Hepatocyte (in vitro differentiated cells): Measurements from ENCODE around the gene PIK3R5. TPM values are rescaled to one million over a fixed set of nuclear protein-coding genes. Genes with fewer than 3 reads are reported as not detected.

Experiments
- DNase-seq: peaks from one replicate; pipeline ENCODE4 v3.0.0-alpha.2; 2016; ENCODE audit warnings: low spot score
- H2AFZ ChIP-seq: fragments of 200-600 bp; sonication (generic); 2 replicates; pipeline ENCODE4 v1.6.0; 2016; ENCODE audit warnings: antibody characterized with exemption, mild to moderate bottlenecking
- H3K27ac ChIP-seq: fragments of 200-600 bp; sonication (generic); 2 replicates; pipeline ENCODE4 v1.5.1; 2016; ENCODE audit warnings: mild to moderate bottlenecking
- H3K27me3 ChIP-seq: fragments of 200-600 bp; sonication (generic); 2 replicates; pipeline ENCODE4 v1.6.1; 2016
- H3K36me3 ChIP-seq: fragments of 200-600 bp; sonication (generic); replicated peaks from 2 replicates; pipeline ENCODE4 v1.5.1; 2016; ENCODE audit warnings: low read depth; ENCODE audit not compliant: insufficient read depth
- H3K4me1 ChIP-seq: fragments of 200-600 bp; sonication (generic); 2 replicates; pipeline ENCODE4 v1.5.1; 2016; ENCODE audit warnings: mild to moderate bottlenecking, moderate library complexity; ENCODE audit not compliant: insufficient read depth
- H3K4me2 ChIP-seq: fragments of 200-600 bp; sonication (generic); 2 replicates; pipeline ENCODE4 v1.6.0; 2016
- H3K4me3 ChIP-seq: fragments of 200-600 bp; sonication (generic); 2 replicates; pipeline ENCODE4 v1.5.1; 2016; ENCODE audit warnings: mild to moderate bottlenecking
- H3K79me2 ChIP-seq: fragments of 200-600 bp; sonication (generic); 2 replicates; pipeline ENCODE4 v1.6.0; 2017; ENCODE audit warnings: mild to moderate bottlenecking
- H3K9me2 ChIP-seq: fragments of 200-600 bp; sonication (generic); replicated peaks from 2 replicates; pipeline ENCODE4 v1.6.0; 2017; ENCODE audit warnings: mild to moderate bottlenecking; ENCODE audit not compliant: insufficient read depth
- H3K9me3 ChIP-seq: fragments of 200-600 bp; sonication (generic); 2 replicates; pipeline ENCODE4 v1.5.1; 2016; ENCODE audit warnings: low read depth, mild to moderate bottlenecking
- H4K20me1 ChIP-seq: fragments of 200-600 bp; sonication (generic); 2 replicates; pipeline ENCODE4 v1.6.0; 2016; ENCODE audit warnings: mild to moderate bottlenecking; ENCODE audit not compliant: insufficient read depth, poor library complexity, severe bottlenecking
- CTCF ChIP-seq: fragments of 200-600 bp; sonication (generic); IDR thresholded peaks from 2 replicates; pipeline ENCODE4 v1.5.1; 2016; ENCODE audit warnings: antibody characterized with exemption, mild to moderate bottlenecking; ENCODE audit not compliant: poor library complexity
- EZH2 ChIP-seq: fragments of 200-600 bp; sonication (generic); IDR thresholded peaks from 2 replicates; pipeline ENCODE4 v1.6.1; 2016; ENCODE audit warnings: antibody characterized with exemption, mild to moderate bottlenecking, borderline replicate concordance
- EZH2phosphoT487 ChIP-seq: fragments of 200-600 bp; sonication (generic); IDR thresholded peaks from one replicate; pipeline ENCODE4 v1.6.1; 2018; ENCODE audit warnings: antibody characterized with exemption, mild to moderate bottlenecking, low read depth, moderate library complexity; ENCODE audit not compliant: unreplicated experiment, severe bottlenecking
- WGBS: methylation state at CpG from one replicate; pipeline ENCODE4 v1.1.6; 2016; ENCODE audit warnings: low lambda C conversion rate; ENCODE audit errors: missing lambda C conversion rate; 5-methylcytosine and 5-hydroxymethylcytosine counted together
- polyA plus RNA-seq: library from polyadenylated mRNA; unstranded; fragments of >200 nt; fragmentation: Nextera tagmentation; extraction: Ambion mirVana; gene quantifications from 2 replicates; pipeline ENCODE4 v1.2.1, GENCODE V29; 2016
- total RNA-seq: library from RNA; depleted of rRNA; stranded (reverse); fragments of >200 nt; gene quantifications from 2 replicates; pipeline ENCODE4 v1.2.3, GENCODE V29; 2014

The PIK3R5 gene
- total and polyA plus RNA-seq, 2 experiments from 2014 or later, result 2.6 TPM; not detected in 1

- Histone ChIP-seq H3K27me3 (peaks cover 13% of the 10 kb centered on the region), H3K36me3 (no peaks in the 10 kb centered on the region), H3K4me2 (no peak overlapping the region), H2AFZ (no peak overlapping the region), H4K20me1 (no peaks in the 10 kb centered on the region), H3K4me3 (no peak overlapping the region), H3K27ac (no peak overlapping the region), H3K9me3 (no peaks in the 10 kb centered on the region), H3K4me1 (peaks cover 3% of the 10 kb centered on the region), H3K9me2 (no peaks in the 10 kb centered on the region), H3K79me2 (no peaks in the 10 kb centered on the region)
- 54% methylated on average over 6 of the region's 6 CpGs for WGBS
- TF ChIP-seq EZH2phosphoT487 (no peak), CTCF (no peak), EZH2 (no peak)
- DNase-seq, result no peak
Measured at GRCh38 chr17:8892338-8892690, 73.2 kb downstream of the PIK3R5 start.

GRCh38 chr17:8890671-8891070 lies 74.8 kb downstream of the PIK3R5 start:
- no peaks in the 10 kb centered on the region for H3K79me2 ChIP-seq
- H3K9me2 ChIP-seq, result no peaks in the 10 kb centered on the region
- no peak overlapping the region for H3K4me2 ChIP-seq
- peaks cover 3% of the 10 kb centered on the region for H3K4me1 ChIP-seq
- DNase-seq, result no peak
- no peaks in the 10 kb centered on the region for H3K9me3 ChIP-seq
- H3K4me3 ChIP-seq, result no peak overlapping the region
- H2AFZ ChIP-seq, result no peak overlapping the region
- no peaks in the 10 kb centered on the region for H4K20me1 ChIP-seq
- 89% methylated on average over 12 of the region's 12 CpGs for WGBS
- peaks cover 5% of the 10 kb centered on the region for H3K27me3 ChIP-seq
- H3K27ac ChIP-seq, result no peak overlapping the region
- no peak for TF ChIP-seq CTCF
- no peak for TF ChIP-seq EZH2phosphoT487
- no peak for TF ChIP-seq EZH2
- no peaks in the 10 kb centered on the region for H3K36me3 ChIP-seq

- Histone ChIP-seq H4K20me1 (no peaks in the 10 kb centered on the region), H3K27me3 (peaks cover 5% of the 10 kb centered on the region)
- WGBS, result 99% methylated on average over 14 of the region's 14 CpGs
Measured at GRCh38 chr17:8889458-8890210, 75.9 kb downstream of the PIK3R5 start.

More at GRCh38 chr17:8889458-8890210, 75.9 kb downstream of the PIK3R5 start:
- H3K79me2 ChIP-seq, result no peaks in the 10 kb centered on the region
- H3K27ac ChIP-seq, result no peak overlapping the region
- no peak overlapping the region for H3K4me3 ChIP-seq
- TF ChIP-seq CTCF (no peak), EZH2phosphoT487 (no peak), EZH2 (no peak)
- no peaks in the 10 kb centered on the region for H3K36me3 ChIP-seq
- no peak overlapping the region for H3K4me2 ChIP-seq
- H2AFZ ChIP-seq, result no peak overlapping the region
- peaks cover 2% of the 10 kb centered on the region for H3K4me1 ChIP-seq
- no peak for DNase-seq
- no peaks in the 10 kb centered on the region for H3K9me3 ChIP-seq
- no peaks in the 10 kb centered on the region for H3K9me2 ChIP-seq
